ENCODE measurements around the gene ARHGEF28.

DNA sequence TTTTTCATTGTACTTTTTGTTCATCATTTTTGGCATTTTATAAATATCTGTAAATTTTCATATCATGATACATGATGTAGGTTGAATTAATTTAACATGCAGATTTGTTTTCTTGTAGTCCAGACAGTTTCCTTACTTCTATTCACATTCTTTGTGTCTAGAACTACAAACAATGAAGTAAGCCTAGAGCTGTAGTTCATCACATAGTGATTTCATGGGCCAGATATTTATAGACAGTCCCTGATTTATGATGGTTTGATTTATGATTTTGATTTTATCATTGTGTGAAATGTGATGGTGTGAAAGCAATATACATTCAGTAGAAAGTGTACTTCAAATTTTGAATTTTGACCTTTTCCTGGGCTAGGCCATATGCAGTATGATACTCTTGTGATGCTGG, 139.0 kb downstream of the ARHGEF28 start:
- TF ChIP-seq CTCF (IDR thresholded peaks at IDR 0.05; ENCODE audit: insufficient read depth, low read length) = no peak
- TF ChIP-seq POLR2AphosphoS5 (IDR thresholded peaks at IDR 0.05; ENCODE audit: low read depth) = no peak

All from HL-60 (cell line).